Mesenchymal stem cell (in vitro differentiated cells and primary cell): ENCODE measurements around the gene NKTR.

Experiments
- DNase-seq: peaks from one replicate; pipeline ENCODE4 v3.0.0-alpha.2; 2013
- H2AFZ ChIP-seq: one replicate; pipeline ENCODE4 v1.6.1; 2013; ENCODE audit warnings: low read depth, mild to moderate bottlenecking, control low read depth, inconsistent platforms, low read length, moderate library complexity
- H2AK5ac ChIP-seq: 2 replicates; pipeline ENCODE4 v1.6.1; 2013; ENCODE audit warnings: low read length, moderate library complexity, mild to moderate bottlenecking, inconsistent platforms; ENCODE audit not compliant: severe bottlenecking
- H2BK120ac ChIP-seq: one replicate; pipeline ENCODE4 v1.6.1; 2013; ENCODE audit warnings: low read depth, mild to moderate bottlenecking, inconsistent platforms, low read length, moderate library complexity
- H2BK12ac ChIP-seq, 2 experiments: one replicate each; pipeline ENCODE4 v1.6.1; 2013; ENCODE audit warnings: inconsistent platforms in 2 of 2, low read length in 2 of 2, mild to moderate bottlenecking in 2 of 2, moderate library complexity in 2 of 2, control low read depth in 1 of 2
- H2BK15ac ChIP-seq: one replicate; pipeline ENCODE4 v1.6.1; 2013; ENCODE audit warnings: mild to moderate bottlenecking, low read depth, inconsistent platforms; ENCODE audit not compliant: poor library complexity, severe bottlenecking
- H2BK5ac ChIP-seq: 2 replicates; pipeline ENCODE4 v1.6.1; 2013; ENCODE audit warnings: low read depth, mild to moderate bottlenecking, low read length, control low read depth, inconsistent platforms; ENCODE audit not compliant: poor library complexity, severe bottlenecking
- H3K14ac ChIP-seq, 2 experiments: one replicate each; pipeline ENCODE4 v1.6.1; 2013; ENCODE audit warnings: inconsistent platforms in 2 of 2, low read length in 2 of 2, control low read depth in 1 of 2, mild to moderate bottlenecking in 1 of 2, moderate library complexity in 1 of 2
- H3K18ac ChIP-seq, 2 experiments: one replicate each; pipeline ENCODE4 v1.6.1; 2013; ENCODE audit warnings: inconsistent platforms in 2 of 2, low read length in 2 of 2, control low read depth in 1 of 2, low read depth in 1 of 2, mild to moderate bottlenecking in 1 of 2
- H3K23ac ChIP-seq, 2 experiments: one replicate each; pipeline ENCODE4 v1.6.1; 2013; ENCODE audit warnings: inconsistent platforms in 2 of 2, low read length in 2 of 2, mild to moderate bottlenecking in 2 of 2, moderate library complexity in 2 of 2, control low read depth in 1 of 2
- H3K27ac ChIP-seq: 2 replicates; pipeline ENCODE4 v1.5.1; 2013; ENCODE audit warnings: mild to moderate bottlenecking, moderate library complexity, low read length, control low read depth, inconsistent platforms; ENCODE audit not compliant: poor library complexity, severe bottlenecking
- H3K27me3 ChIP-seq, 2 experiments: 2 replicates each; pipeline versions ENCODE4 v1.6.1 to v1.7.0; 2013; ENCODE audit warnings: low read length in 2 of 2, mild to moderate bottlenecking in 2 of 2, moderate library complexity in 2 of 2, control low read depth in 1 of 2, inconsistent platforms in 1 of 2; ENCODE audit not compliant: control insufficient read depth in 1 of 2, insufficient read depth in 1 of 2
- H3K36me3 ChIP-seq, 2 experiments: 2 replicates each; pipeline versions ENCODE4 v1.6.1 to v1.7.0; 2013; ENCODE audit warnings: low read length in 2 of 2, control low read depth in 1 of 2, inconsistent platforms in 1 of 2, low read depth in 1 of 2, mild to moderate bottlenecking in 1 of 2; ENCODE audit not compliant: insufficient read depth in 2 of 2, control insufficient read depth in 1 of 2
- H3K4ac ChIP-seq, 2 experiments: one replicate each; pipeline ENCODE4 v1.6.1; 2013; ENCODE audit warnings: inconsistent platforms in 2 of 2, low read length in 2 of 2, mild to moderate bottlenecking in 2 of 2, moderate library complexity in 2 of 2, control low read depth in 1 of 2, low read depth in 1 of 2
- H3K4me1 ChIP-seq: 2 replicates; pipeline ENCODE4 v1.6.1; 2013; ENCODE audit warnings: low read depth, low read length, control low read depth; ENCODE audit not compliant: control insufficient read depth, insufficient read depth
- H3K4me2 ChIP-seq: 2 replicates; pipeline ENCODE4 v1.6.1; 2013; ENCODE audit warnings: low read length, mild to moderate bottlenecking, inconsistent platforms; ENCODE audit not compliant: poor library complexity, severe bottlenecking
- H3K4me3 ChIP-seq, 2 experiments: 2 replicates each; pipeline versions ENCODE4 v1.5.1 to v1.7.0; 2013; ENCODE audit warnings: low read length in 2 of 2, mild to moderate bottlenecking in 2 of 2, control low read depth in 1 of 2, low read depth in 1 of 2; ENCODE audit not compliant: insufficient read depth in 1 of 2
- H3K79me1 ChIP-seq: replicated peaks from 2 replicates; pipeline ENCODE4 v1.6.1; 2013; ENCODE audit warnings: mild to moderate bottlenecking, control low read depth, low read length, inconsistent platforms; ENCODE audit not compliant: poor library complexity, severe bottlenecking
- H3K9ac ChIP-seq: 2 replicates; pipeline ENCODE4 v1.7.0; 2013; ENCODE audit warnings: mild to moderate bottlenecking, low read length, moderate library complexity
- H3K9me3 ChIP-seq: 2 replicates; pipeline ENCODE4 v1.7.0; 2013; ENCODE audit warnings: mild to moderate bottlenecking, low read length; ENCODE audit not compliant: control insufficient read depth
- H4K8ac ChIP-seq: one replicate; pipeline ENCODE4 v1.6.1; 2013; ENCODE audit warnings: inconsistent platforms, mild to moderate bottlenecking, low read length, moderate library complexity
- H4K91ac ChIP-seq: one replicate; pipeline ENCODE4 v1.6.1; 2013; ENCODE audit warnings: mild to moderate bottlenecking, low read length, inconsistent platforms
- WGBS: methylation state at CpG from one replicate; pipeline ENCODE4 v1.1.7; 2013; ENCODE audit warnings: mixed read lengths; 5-methylcytosine and 5-hydroxymethylcytosine counted together

The NKTR gene

DNA sequence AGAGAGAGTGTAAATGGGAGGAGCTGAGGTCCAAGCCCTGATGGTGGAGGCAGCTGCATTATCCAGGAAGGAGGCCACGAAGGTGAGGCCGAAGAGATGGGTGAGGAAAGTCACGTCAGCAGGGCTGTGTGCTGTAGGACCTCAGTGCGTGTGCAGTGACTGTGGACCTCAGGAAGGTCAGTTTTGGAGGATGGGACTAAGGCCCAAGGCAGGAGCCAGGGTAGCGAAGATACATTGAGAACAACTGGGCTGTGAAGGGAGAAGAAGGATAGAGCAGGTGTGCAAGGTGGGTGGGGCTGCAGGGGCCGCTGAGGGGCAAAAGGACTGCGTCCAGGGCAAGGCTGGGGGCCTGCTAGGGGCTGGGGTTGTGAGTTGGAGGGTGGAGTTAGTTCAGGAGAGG lies 89.7 kb downstream of the NKTR start:
- Histone ChIP-seq H3K14ac (no peak overlapping the region), H3K18ac (no peak overlapping the region), H3K4me1 (no peaks in the 10 kb centered on the region), H3K4ac (no peak overlapping the region), H4K8ac (no peak overlapping the region), H3K23ac (no peak overlapping the region), H3K9ac (no peak overlapping the region), H3K4me2 (no peak overlapping the region), H2AFZ (no peak overlapping the region), H2BK12ac (no peak overlapping the region), H2AK5ac (no peak overlapping the region), H2BK120ac (no peak overlapping the region), H3K79me1 (no peaks in the 10 kb centered on the region), H2BK15ac (no peak overlapping the region), H3K27me3 (peaks cover 38 to 64% of the 10 kb centered on the region in 2 experiments), H2BK5ac (no peak overlapping the region), H3K36me3 (no peaks in the 10 kb centered on the region), H3K4me3 (no peak overlapping the region), H3K9me3 (no peaks in the 10 kb centered on the region), H3K27ac (no peak overlapping the region), H4K91ac (no peak overlapping the region)
- WGBS = 72% methylated on average over 7 of the region's 7 CpGs
- no peak for DNase-seq

DNA sequence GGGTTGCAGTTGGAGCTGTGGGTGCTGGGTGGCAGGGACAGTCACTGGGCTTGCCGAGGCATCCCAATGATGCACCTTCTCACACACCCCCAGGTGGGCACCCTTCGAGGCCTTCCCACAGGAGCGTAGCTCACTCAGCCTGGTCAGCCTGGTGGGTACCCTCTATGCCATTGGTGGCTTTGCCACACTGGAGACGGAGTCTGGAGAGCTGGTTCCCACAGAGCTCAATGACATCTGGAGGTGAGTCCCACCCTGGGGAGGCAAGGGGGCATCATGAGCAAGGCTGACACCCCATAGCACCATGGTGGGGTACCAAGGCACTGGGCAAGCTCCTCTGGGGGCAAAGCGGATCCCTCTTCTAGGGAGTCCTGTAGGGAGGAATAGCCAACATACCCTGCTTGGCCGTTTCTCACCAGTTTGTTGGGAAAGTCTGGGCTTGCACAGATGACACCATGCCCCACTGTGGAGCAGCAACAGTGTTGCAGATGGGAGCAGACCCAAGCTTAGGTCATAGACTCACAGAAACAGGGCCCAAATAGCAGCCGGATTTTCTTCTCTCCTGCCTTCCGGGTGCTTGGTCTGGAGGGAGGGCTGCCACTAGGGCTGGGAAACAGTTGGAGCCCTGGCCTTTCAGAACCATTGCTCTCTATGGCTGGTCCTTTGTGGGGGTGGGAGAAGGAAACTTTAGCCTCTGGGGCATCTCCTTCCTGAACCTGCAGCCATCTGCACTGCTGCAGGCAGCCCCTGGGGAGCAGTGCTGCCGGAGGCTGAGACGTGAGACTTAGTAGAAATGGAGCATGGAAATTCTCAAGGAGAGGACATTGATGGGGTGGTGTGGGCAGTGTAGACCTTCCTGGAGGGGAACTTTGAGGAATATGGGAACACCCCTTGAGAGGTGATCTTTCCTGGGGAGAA lies 90.5 kb downstream of the NKTR start:
- H2AFZ ChIP-seq = no peak overlapping the region
- H2BK12ac ChIP-seq = no peak overlapping the region
- no peak for DNase-seq
- H4K91ac ChIP-seq = no peak overlapping the region
- no peak overlapping the region for H2AK5ac ChIP-seq
- H3K4me2 ChIP-seq = no peak overlapping the region
- no peak overlapping the region for H3K4me3 ChIP-seq
- no peaks in the 10 kb centered on the region for H3K36me3 ChIP-seq
- H3K4ac ChIP-seq = no peak overlapping the region
- no peak overlapping the region for H3K18ac ChIP-seq
- H4K8ac ChIP-seq = no peak overlapping the region
- no peak overlapping the region for H3K27ac ChIP-seq
- H2BK120ac ChIP-seq = no peak overlapping the region
- H3K23ac ChIP-seq = no peak overlapping the region
- H2BK15ac ChIP-seq = no peak overlapping the region
- H3K79me1 ChIP-seq = no peaks in the 10 kb centered on the region
- WGBS = 85% methylated on average over 10 of the region's 10 CpGs
- H2BK5ac ChIP-seq = no peak overlapping the region
- no peaks in the 10 kb centered on the region for H3K9me3 ChIP-seq
- no peak overlapping the region for H3K9ac ChIP-seq
- no peak overlapping the region for H3K14ac ChIP-seq
- H3K4me1 ChIP-seq = no peaks in the 10 kb centered on the region
- peaks cover 46 to 64% of the 10 kb centered on the region in 2 experiments for H3K27me3 ChIP-seq

DNA sequence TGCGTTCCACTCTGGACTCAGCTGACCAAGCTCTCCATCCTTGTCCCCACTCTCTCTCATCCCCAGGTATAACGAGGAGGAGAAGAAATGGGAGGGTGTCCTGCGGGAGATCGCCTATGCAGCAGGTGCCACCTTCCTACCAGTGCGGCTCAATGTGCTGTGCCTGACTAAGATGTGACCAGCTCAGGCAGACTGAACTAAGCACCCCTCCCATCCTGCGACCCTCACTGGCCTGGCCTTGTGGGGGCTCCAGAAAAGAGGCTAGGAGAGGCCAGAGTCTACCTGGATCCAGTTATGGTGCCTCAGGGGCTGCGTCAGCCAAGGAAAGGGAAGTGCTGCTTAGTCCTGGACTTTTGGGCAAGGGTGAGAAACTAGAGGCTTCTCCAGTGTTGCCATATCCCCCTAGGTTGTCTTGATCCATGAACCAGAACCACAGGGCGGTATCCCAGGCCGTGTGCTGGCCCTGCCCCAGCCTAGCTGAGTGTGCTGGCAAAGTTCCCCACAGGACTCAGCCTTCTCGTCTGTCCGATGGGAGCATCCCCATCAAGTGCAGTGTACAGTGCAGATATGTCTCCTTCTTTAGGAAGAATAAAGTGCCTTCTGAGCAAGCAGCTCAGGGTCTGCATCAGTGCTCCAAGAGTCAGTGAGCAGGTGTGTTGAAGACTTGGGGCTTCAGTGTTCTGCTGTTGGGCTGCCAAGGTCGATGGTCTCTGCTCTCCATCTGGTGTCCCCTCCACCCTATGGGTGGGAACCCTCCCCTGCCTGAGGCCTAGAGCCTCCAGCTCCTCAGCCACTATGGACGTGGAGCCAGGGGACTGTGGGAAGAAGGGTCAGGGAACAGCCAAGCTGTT lies 91.6 kb downstream of the NKTR start:
- Histone ChIP-seq H3K18ac (no peak overlapping the region), H3K27me3 (peaks cover 52 to 62% of the 10 kb centered on the region in 2 experiments), H3K4me2 (no peak overlapping the region), H2BK120ac (no peak overlapping the region), H3K23ac (no peak overlapping the region), H3K14ac (no peak overlapping the region), H4K8ac (no peak overlapping the region), H3K9me3 (no peaks in the 10 kb centered on the region), H3K36me3 (no peaks in the 10 kb centered on the region), H3K4ac (no peak overlapping the region), H3K4me1 (no peaks in the 10 kb centered on the region), H3K4me3 (no peak overlapping the region), H2AK5ac (no peak overlapping the region), H2BK15ac (no peak overlapping the region), H2BK5ac (no peak overlapping the region), H3K79me1 (no peaks in the 10 kb centered on the region), H2BK12ac (no peak overlapping the region), H3K27ac (no peak overlapping the region), H2AFZ (no peak overlapping the region), H3K9ac (no peak overlapping the region), H4K91ac (no peak overlapping the region)
- 73% methylated on average over 13 of the region's 13 CpGs for WGBS
- DNase-seq = no peak
